Coronary artery (tissue), 2 donors: ENCODE results near the gene TINCR.
"Not testable (repeated sequence)": the region's sequence is repeated elsewhere in the genome, so short reads cannot be mapped to it uniquely, and the experiment has no call there.

ENCODE experiments used
- DNase-seq: peaks from one replicate; pipeline ENCODE4 v3.0.0-alpha.2; 2017; ENCODE audit warnings: low spot score
- H3K27ac ChIP-seq, 2 donors: fragments of 200-600 bp; sonication (generic); one replicate each; pipeline ENCODE4 v1.5.1; 2016 to 2019
- H3K4me3 ChIP-seq: fragments of 200-600 bp; sonication (generic); 2 replicates; pipeline ENCODE4 v1.5.1; 2016; ENCODE audit warnings: mild to moderate bottlenecking, moderate library complexity
- CTCF ChIP-seq: fragments of 200-600 bp; sonication (generic); IDR thresholded peaks from one replicate; pipeline ENCODE4 v1.5.1; 2019; ENCODE audit warnings: antibody characterized with exemption

The TINCR gene

GRCh38 chr19:5545051-5545450 is 22.7 kb downstream of the TINCR start:
- Histone ChIP-seq H3K27ac (no peak overlapping the region), H3K4me3 (no peak overlapping the region)
- no peak for TF ChIP-seq CTCF
- no peak for DNase-seq

- TF ChIP-seq CTCF, result no peak
- DNase-seq, result no peak
- Histone ChIP-seq H3K4me3 (no peak overlapping the region), H3K27ac (no peak overlapping the region)
These were observed 25.1 kb downstream of the TINCR start for GRCh38 chr19:5542665-5543064.

- H3K4me3 ChIP-seq, result no peak overlapping the region
- no peak overlapping the region for H3K27ac ChIP-seq
- TF ChIP-seq CTCF, result no peak
- no peak for DNase-seq
These were observed 26.3 kb downstream of the TINCR start for GRCh38 chr19:5541456-5541855.

GRCh38 chr19:5540208-5540607 is 27.5 kb downstream of the TINCR start:
- H3K4me3 ChIP-seq, result no peak overlapping the region
- no peak for TF ChIP-seq CTCF
- DNase-seq, result no peak

GRCh38 chr19:5537870-5538269 is 29.9 kb downstream of the TINCR start:
- Histone ChIP-seq H3K4me3 (no peak overlapping the region), H3K27ac (no peak overlapping the region)
- DNase-seq, result no peak
- TF ChIP-seq CTCF, result no peak

More at GRCh38 chr19:5540208-5540607, 27.5 kb downstream of the TINCR start:
- no peak overlapping the region for H3K27ac ChIP-seq

- not testable (repeated sequence) for H3K4me3 ChIP-seq, DNase-seq, H3K27ac ChIP-seq
These were observed 30.7 kb downstream of the TINCR start for GRCh38 chr19:5536982-5537579.

GRCh38 chr19:5536337-5536894 is 31.3 kb downstream of the TINCR start:
- peak overlapping the region; percentile 30 for H3K4me3 ChIP-seq
- H3K27ac ChIP-seq, result no peak overlapping the region
- TF ChIP-seq CTCF, result no peak
- no peak for DNase-seq
